Spleen (tissue), 11 donors: ENCODE results near the gene DPP7. TPM values are rescaled to one million over a fixed set of nuclear protein-coding genes. Genes with fewer than 3 reads are reported as not detected.

Experiments used
- DNase-seq: peaks from one replicate; pipeline ENCODE4 v3.0.0-alpha.2; 2020
- H3K27ac ChIP-seq, 8 donors: fragments of 200-600 bp; sonication (generic) in 7 of 8; 1 replicate in 4 of 8; 2 replicates in 4 of 8; pipeline versions ENCODE4 v1.5.0 to v1.8.0; 2016 to 2021; ENCODE audit warnings: inconsistent platforms in 4 of 8, mild to moderate bottlenecking in 4 of 8, moderate library complexity in 1 of 8
- H3K27me3 ChIP-seq, 7 donors: fragments of 200-600 bp; sonication (generic) in 6 of 7; replicated peaks in 1 of 7; 1 replicate in 4 of 7; 2 replicates in 3 of 7; pipeline versions ENCODE4 v1.5.0 to v1.8.0; 2016 to 2021; ENCODE audit warnings: inconsistent platforms in 3 of 7, mild to moderate bottlenecking in 1 of 7
- H3K36me3 ChIP-seq, 6 donors: fragments of 200-600 bp; sonication (generic) in 5 of 6; 1 replicate in 4 of 6; 2 replicates in 2 of 6; pipeline versions ENCODE4 v1.5.0 to v1.8.0; 2016 to 2021; ENCODE audit warnings: inconsistent platforms in 2 of 6
- H3K4me1 ChIP-seq, 6 donors: fragments of 200-600 bp; sonication (generic) in 5 of 6; 1 replicate in 3 of 6; 2 replicates in 3 of 6; pipeline versions ENCODE4 v1.5.0 to v1.8.0; 2016 to 2021; ENCODE audit warnings: inconsistent platforms in 3 of 6
- H3K4me3 ChIP-seq, 8 donors: fragments of 200-600 bp; sonication (generic) in 7 of 8; 1 replicate in 4 of 8; 2 replicates in 4 of 8; pipeline versions ENCODE4 v1.5.0 to v1.8.0; 2016 to 2021; ENCODE audit warnings: inconsistent platforms in 4 of 8, mild to moderate bottlenecking in 4 of 8, moderate library complexity in 2 of 8
- H3K9me3 ChIP-seq, 8 donors: fragments of 200-600 bp; sonication (generic) in 7 of 8; 1 replicate in 4 of 8; 2 replicates in 4 of 8; pipeline versions ENCODE4 v1.5.0 to v1.8.0; 2016 to 2021; ENCODE audit warnings: inconsistent platforms in 4 of 8
- CTCF ChIP-seq, 11 experiments: fragments of 200-600 bp in 7 of 11; fragments of 450-650 bp in 4 of 11; sonication (generic) in 4 of 11; IDR thresholded peaks in 8 of 11; conservative IDR thresholded peaks in 3 of 11; 1 replicate in 7 of 11; 2 replicates in 4 of 11; pipeline versions ENCODE4 v1.4.0 to v1.8.0; 2016 to 2021; ENCODE audit warnings: antibody characterized with exemption in 11 of 11, inconsistent platforms in 4 of 11, mild to moderate bottlenecking in 1 of 11
- POLR2A ChIP-seq, 3 donors: fragments of 450-650 bp; IDR thresholded peaks; one replicate each; pipeline ENCODE4 v1.5.1; 2017; ENCODE audit warnings: antibody characterized with exemption in 3 of 3, mild to moderate bottlenecking in 1 of 3
- POLR2AphosphoS5 ChIP-seq, 3 donors: sonication (generic); formaldehyde crosslinking; IDR thresholded peaks; one replicate each; pipeline ENCODE4 v1.5.1; 2017; ENCODE audit warnings: antibody characterized with exemption in 3 of 3
- WGBS, 5 donors: extraction: QIAGEN DNeasy Blood & Tissue Kit in 3 of 5; methylation state at CpG; one replicate each; pipeline versions ENCODE4 v1.1.5 to v1.1.7; 2013 to 2018; 5-methylcytosine and 5-hydroxymethylcytosine counted together
- intact Hi-C: fragments of 100-400 bp; cut with DNase I; formaldehyde crosslinking; loops from one replicate; pipeline ENCODE4 v1.15.0; 2023; ENCODE audit warnings: low total_unique reads
- polyA plus RNA-seq, 3 donors: library from polyadenylated mRNA; stranded (reverse); fragments of 200-250 nt; gene quantifications; one replicate each; pipeline ENCODE4 v1.2.1, GENCODE V29; 2013
- total RNA-seq, 7 donors: library from RNA; depleted of rRNA in 3 of 7; stranded (reverse); fragments of >200 nt in 3 of 7; fragmentation: NEBNext Ultra II Directional in 4 of 7; extraction: Animal tissue kit (Norgen Biotek cat#: 25700) in 4 of 7; gene quantifications; one replicate each; pipeline versions ENCODE4 v1.1.0 to v1.2.1, GENCODE V29; 2016 to 2021
- donor health status: healthy with polysubstance abuse.
- donor health status: DM: no; HTN: no; CAD: no; lungs with moderate emphysema.
- donor health status: DM: no; HTN: no; CAD: no.
- donor health status: Bipolar disorder and iron deficiency.
- donor health status: healthy.
- donor health status: DM: no; HTN: no; CAD: no.
- donor health status: DM: yes; HTN: yes; CAD: no.

Gene DPP7
- total and polyA plus RNA-seq, 10 donors: 105 to 536 (median 214) TPM

- no peaks in the 10 kb centered on the region for H3K4me1 ChIP-seq
- H3K4me3 ChIP-seq: no peak overlapping the region
- H3K36me3 ChIP-seq: peaks cover 0 to 100% (median 89%) of the 10 kb centered on the region in 6 donors
- DNase-seq: no peak
- no peaks in the 10 kb centered on the region for H3K27me3 ChIP-seq
- 94 to 96% (median 95%) methylated on average over 11 to 27 of the region's 27 CpGs for WGBS, 5 donors
- TF ChIP-seq CTCF (IDR thresholded peaks at IDR 0.05 in 8 of 11, conservative IDR thresholded peaks at IDR 0.05 in 3 of 11) (no peak), POLR2AphosphoS5 (IDR thresholded peaks at IDR 0.05) (peak in 1 of 3 donors; percentile 2), POLR2A (IDR thresholded peaks at IDR 0.05) (no peak)
- no peaks in the 10 kb centered on the region for H3K9me3 ChIP-seq
- no peak overlapping the region for H3K27ac ChIP-seq
- intact Hi-C loops: no loop called here
Measured at GRCh38 chr9:137106662-137107250, 7.8 kb downstream of the DPP7 start.

GRCh38 chr9:137105814-137106661 lies 8.5 kb downstream of the DPP7 start:
- Histone ChIP-seq H3K36me3 (peaks cover 0 to 100% (median 90%) of the 10 kb centered on the region in 6 donors), H3K9me3 (no peaks in the 10 kb centered on the region), H3K4me1 (no peaks in the 10 kb centered on the region), H3K27ac (no peak overlapping the region), H3K4me3 (no peak overlapping the region), H3K27me3 (no peaks in the 10 kb centered on the region)
- DNase-seq: no peak
- no peak for TF ChIP-seq CTCF (IDR thresholded peaks at IDR 0.05 in 8 of 11, conservative IDR thresholded peaks at IDR 0.05 in 3 of 11)
- TF ChIP-seq POLR2AphosphoS5 (IDR thresholded peaks at IDR 0.05): no peak
- TF ChIP-seq POLR2A (IDR thresholded peaks at IDR 0.05): no peak
- 93 to 98% (median 95%) methylated on average over 23 to 31 of the region's 31 CpGs for WGBS, 5 donors
- intact Hi-C loops: no loop called here

- no peak for DNase-seq
- Histone ChIP-seq H3K9me3 (no peaks in the 10 kb centered on the region), H3K36me3 (peaks cover 0 to 100% (median 86%) of the 10 kb centered on the region in 6 donors), H3K4me1 (no peaks in the 10 kb centered on the region), H3K4me3 (no peak overlapping the region), H3K27ac (no peak overlapping the region), H3K27me3 (no peaks in the 10 kb centered on the region)
- intact Hi-C loops: no loop called here
- TF ChIP-seq POLR2A (IDR thresholded peaks at IDR 0.05): no peak
- no peak for TF ChIP-seq CTCF (IDR thresholded peaks at IDR 0.05 in 8 of 11, conservative IDR thresholded peaks at IDR 0.05 in 3 of 11)
- no peak for TF ChIP-seq POLR2AphosphoS5 (IDR thresholded peaks at IDR 0.05)
- WGBS, 5 donors: 91 to 95% (median 93%) methylated on average over 37 of the region's 37 CpGs
Measured at GRCh38 chr9:137103206-137103999, 11.1 kb downstream of the DPP7 start.
